ENCODE results near the gene MVB12B.

The MVB12B gene

DNA sequence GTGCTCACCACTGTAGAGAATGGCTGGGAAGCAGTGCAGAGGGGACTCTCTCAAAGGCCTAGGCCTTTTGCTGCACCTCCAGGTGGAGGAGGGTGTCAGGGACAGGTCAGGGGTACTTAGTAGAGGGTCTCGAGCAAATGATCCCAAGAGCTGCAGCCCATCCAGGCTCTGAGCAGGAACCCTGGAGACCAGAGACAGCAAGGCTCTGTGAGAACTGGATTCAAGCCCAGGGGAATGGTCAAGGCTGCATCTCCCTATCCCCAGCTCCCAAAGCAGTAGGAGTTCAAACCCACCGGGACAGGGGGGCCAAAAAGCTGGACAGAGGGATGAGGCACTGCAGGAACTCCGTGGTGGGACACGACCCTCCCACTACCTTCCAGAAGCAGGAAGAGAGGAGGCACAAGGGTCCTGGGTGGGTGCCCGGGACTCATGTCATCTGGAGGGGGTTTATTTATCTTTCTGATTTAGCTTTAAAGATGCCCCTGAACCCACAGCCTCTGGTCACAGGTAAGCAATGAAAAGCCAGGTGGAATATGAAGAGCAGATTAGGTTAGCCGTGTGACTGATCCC, 124.8 kb downstream of the MVB12B start:
- no peak for DNase-seq (ENCODE audit: low read depth in 3 of 3)

DNA sequence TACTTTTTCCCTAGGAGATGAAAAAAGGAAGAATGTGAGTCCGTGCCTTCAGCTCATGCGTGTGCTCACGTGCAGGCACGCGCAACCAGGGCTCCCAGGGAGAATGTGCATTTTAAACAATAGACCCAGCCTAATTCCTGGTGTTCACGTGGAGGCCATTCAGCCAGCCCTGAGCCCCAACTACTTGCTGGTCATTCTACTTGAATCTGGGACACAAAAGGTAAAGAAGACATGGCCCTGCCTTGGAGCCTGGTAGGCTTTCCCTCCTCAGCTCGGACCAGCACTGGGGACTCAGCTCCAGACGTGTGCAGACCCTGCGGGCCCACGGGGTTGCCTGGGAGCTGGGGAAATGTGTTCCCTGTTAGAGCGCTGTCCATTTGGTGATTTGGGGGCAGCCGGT, 125.5 kb downstream of the MVB12B start:
- DNase-seq (ENCODE audit: low read depth in 3 of 3): no peak

DNA sequence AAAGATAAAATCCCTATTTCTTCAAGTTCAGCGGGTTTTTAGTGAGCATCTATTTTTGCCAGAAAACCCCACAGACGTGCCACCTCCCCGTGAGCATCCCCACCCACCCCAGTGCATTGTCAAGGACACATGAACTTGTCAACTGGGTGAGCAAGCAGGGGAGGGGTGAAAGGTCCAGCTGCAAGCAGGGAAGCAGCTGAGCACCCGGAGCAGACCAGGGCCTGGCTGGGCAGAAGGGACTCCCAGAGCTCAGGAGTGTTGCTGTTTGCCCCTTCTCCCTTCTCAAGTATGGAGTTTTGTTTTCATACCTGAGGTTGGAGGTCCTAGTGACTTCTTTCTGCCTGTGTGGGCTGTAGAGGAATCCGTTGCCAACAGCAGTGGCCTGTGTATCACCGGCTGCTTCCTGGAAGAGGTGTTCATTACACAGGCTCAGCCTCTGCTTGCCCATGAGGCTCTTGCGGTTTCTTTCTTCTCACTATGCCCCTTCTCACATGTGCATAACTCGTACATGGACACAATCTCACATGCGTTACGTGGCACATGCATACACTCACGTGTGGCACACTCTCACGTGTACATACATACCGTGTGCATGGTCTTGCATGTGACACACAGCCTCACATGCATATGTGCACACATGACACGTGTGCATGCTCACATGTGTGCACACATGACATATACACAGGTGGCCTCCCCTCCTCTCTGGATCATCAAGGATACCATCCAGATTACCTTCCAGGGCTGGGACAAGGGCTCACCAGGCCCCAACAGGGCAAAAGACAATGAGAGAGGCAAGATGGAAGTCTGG, 126.7 kb downstream of the MVB12B start:
- DNase-seq (ENCODE audit: low read depth in 3 of 3): no peak

DNA sequence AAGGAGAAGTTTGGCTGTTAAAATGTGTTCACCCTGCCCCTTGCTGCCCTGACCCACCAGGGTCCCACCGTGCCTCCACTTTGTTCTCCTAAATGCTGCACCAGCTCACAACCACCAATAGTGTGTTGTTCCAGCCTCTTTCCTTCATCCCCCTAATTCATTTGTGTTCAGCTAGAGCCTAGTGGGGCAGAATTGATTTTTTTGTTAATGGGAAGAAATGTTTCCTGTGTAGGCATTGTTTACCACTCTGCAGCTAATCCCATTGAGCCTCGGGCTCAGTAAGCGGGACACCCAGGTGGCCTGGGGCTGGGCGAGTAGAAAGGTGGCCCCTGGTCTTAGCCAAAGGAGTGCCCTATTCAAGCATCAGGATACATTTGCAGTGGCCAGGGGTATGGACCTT, 127.6 kb downstream of the MVB12B start:
- DNase-seq (ENCODE audit: low read depth in 3 of 3): no peak

DNA sequence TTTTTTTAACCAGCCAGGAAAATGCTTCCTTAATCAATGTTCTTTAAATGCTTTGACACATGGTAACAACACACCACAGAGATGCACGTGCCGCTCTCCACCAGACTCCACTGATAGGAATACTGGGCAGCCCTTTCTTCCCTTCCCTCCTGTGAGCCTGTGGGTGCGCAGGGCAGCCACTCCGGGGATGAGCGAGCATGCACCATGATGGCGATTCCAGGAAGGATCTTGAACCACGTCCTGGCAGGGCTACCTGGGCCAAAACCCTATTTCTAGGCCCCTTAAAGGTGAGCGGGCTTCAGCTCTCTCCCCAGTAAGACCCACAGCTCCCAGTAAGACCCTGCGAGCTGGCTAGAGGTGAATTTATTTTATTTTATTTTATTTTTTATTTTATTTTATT, 128.2 kb downstream of the MVB12B start:
- DNase-seq (ENCODE audit: low read depth in 3 of 3): no peak

DNA sequence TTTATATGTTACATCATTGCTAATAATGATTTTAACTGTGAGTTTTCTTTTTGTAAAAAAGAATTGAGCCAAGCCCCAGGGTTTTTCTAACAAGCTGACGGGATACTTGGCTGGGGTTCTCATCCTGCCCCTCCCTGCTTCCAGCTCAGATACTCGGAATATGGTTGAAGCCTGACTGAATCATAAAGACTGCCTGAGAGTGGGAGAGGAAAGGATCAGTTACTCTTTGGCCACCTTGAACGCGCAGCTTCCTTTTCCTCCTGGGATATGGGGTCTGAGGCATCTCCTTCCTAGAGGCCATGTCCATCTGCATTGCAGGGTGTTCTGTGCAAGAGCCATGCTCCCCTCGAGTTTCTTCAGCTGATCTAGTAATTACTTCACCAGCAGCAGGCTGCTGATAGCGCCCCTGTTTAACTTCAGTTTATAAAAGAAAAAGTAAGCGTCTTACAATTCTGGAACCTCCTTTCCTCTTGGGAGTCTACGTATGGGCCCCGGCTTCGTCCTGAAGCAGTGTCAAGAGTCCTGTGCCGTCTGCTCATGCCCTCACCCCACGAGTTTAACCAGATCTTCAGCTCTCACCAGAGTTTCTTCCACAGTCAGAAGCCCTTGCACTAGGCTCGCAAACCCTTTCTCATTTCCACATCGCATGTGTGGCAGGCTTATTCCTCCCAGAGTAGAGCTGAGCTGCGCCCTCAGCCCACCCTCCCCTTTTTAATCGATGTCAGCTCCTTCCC, 130.0 kb downstream of the MVB12B start:
- DNase-seq (ENCODE audit: low read depth in 3 of 3): no peak

DNA sequence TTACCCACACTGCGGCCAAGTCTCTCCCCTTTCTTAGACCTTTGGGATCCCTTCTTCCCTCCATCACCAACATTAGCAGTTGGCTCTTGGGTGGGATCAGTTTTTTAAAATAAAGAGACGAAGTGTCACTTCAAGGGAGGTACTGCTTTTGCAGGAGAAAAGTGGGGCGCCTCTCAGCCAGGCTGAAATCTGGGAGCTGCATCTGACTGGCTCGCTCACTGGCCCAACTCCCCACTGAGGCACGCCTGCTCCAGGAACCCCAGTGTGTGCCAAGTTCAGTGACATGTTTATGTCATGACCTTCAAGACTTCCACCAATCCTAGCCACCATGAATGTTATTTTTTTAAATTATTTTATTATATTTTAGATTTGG, 130.5 kb downstream of the MVB12B start:
- no peak for DNase-seq (ENCODE audit: low read depth in 3 of 3)

DNA sequence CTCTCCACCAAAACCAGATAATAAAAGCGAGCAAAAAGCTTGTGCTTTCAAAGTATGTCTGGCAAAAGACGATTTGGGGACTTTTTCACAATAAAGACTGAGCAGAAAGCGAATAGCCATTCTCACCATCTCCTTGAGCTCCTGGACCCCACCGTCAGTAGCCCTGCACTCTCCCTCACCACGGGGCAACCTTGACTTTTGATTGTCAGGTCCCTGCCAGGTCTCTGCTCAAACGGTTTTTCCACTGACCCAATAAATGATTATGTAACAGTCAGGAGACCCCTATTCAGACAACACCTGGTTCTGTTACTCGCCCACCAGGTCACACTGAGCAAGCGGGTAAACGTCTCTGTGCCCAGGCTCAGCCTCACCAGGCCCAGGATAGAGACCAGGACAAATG, 131.3 kb downstream of the MVB12B start:
- DNase-seq (ENCODE audit: low read depth in 3 of 3): no peak

DNA sequence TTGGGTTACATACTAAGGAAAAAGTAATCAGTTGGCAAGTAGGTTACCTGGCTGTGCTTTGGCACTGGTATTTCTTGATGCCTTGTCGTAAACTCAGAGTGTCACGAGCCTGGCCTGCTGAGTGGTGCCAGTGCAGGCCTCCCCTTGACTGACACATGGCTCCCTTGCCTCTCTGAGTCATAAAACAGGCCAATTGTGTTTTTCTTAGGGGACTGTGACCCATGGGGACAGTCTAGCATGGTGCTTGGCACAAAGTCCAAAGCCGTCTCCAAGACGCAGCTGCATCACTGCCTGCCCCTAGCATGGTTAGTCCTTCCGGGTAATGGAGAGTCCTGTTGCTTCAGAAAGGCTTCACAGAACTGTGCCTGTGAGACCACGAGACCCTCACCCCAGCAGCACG, 132.5 kb downstream of the MVB12B start:
- DNase-seq (ENCODE audit: low read depth in 3 of 3): no peak

DNA sequence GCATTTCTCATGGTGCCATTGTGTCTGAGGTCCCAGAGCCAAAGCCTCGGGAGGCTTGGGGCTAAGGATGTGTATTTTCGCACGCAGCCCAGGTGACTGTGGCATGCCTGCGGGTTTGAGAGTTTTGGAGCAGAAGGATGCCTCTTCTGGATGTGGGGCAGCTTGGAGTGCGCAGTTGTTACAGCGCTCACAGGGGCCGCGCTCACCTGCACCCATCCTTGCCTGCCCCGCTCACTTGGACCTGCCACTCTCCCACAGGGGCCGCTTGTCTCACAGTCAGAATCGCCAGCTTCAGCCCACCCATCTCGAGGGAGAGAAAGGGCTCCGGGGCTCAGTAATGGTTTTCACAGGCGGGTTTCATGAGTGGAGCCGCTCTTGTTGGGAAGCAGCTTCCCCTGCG, 132.9 kb downstream of the MVB12B start:
- DNase-seq (ENCODE audit: low read depth in 3 of 3): no peak

DNA sequence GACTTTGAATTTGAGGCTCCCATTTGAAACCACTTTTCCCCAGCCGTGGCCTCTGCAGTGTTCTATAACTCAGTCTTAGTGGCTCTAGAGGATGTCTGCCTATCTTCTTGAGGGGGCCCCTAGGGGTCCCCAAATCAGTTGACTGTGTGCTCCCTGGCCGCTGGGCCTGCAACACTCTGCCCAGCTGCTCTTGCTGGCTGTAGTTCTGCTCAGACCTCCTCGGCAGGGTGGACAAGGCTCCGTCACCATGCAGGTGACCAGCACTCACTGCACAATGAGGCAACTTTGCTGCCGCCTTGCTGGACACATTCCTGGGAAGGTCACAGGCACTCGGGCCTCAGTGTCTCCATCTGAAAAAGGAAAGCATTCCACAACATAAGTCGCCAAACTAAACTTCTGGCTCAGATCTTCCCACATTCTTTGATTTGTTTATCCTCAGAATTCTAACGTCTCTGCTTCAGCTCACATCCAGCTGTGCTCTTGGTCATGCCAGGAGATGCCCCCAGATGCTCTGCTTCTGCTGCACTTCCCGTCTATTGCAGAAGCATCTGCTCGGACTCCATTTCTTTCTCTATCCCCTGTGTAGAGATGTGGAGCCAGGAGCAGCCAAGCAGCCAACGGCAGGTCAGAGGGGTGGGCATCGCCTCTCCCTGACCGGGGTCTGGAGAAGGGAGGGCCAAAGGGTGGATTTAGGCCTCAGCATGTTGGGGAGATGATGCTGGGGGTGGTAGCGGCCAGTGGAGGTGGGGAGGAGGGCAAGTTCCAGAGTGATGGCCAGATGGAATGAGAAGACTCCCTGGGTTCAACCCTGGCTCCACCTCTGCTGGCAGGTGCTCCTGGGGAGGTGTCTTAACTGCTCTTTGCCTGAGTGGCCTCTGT, 133.6 kb downstream of the MVB12B start:
- DNase-seq (ENCODE audit: low read depth in 3 of 3): no peak

DNA sequence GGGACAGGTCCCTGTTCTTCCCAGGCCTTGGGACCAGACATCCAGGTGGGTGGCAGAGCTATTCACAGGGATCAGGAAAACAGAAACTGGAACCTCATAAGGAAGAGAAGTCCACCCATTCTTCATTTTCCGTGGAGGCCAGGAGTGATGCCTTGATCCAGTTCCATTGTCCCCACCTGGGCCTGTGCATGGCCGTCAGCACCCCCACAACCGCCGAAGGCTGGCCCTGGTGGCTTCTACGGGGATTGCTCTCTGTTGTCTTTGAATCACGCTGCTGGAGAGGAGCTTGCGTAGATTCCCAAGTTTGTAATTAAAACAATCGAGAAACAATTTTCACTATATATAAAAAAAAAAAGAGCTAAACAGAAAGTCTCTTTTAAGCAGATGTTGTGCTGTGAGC, 134.4 kb downstream of the MVB12B start:
- no peak for DNase-seq (ENCODE audit: low read depth in 3 of 3)

DNA sequence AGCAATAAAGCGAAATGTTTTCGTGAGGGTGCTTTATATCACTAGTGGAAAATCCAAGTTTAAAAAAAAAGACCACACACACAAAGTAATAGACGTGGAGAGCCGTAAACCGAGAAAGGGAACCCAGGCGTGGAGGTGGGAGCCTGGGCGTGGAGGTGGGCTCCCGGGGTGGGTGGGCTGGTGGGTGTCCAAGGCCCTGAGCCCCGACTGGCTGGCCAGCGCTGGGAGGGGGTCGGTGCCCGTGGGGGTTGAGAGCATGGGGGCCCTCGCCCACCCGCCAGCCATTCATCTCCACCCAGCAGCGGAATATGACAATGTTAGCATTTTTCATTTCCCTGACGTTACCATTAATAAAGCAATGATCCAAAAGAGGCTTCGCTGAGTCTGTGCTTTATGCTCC, 135.0 kb downstream of the MVB12B start:
- DNase-seq (ENCODE audit: low read depth in 3 of 3): no peak

DNA sequence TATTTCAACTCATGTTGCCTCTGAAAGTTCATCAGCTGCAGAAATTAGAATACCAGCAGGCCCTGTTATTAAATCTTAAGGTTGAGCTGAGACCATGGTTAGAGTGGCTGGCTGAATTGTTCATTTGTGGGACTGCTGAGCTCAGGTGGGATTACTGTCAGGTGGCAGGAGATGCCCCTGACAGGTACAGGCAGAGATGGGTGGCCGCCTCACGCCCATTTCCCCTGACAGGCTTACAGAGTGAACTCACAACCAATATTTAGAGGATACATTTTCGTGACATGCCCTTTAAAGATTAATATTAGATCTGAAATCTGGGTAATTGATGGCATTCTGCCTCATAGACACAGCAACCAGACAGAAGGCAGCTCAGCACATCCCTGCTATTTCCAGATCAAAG, 136.0 kb downstream of the MVB12B start:
- no peak for DNase-seq (ENCODE audit: low read depth in 3 of 3)

DNA sequence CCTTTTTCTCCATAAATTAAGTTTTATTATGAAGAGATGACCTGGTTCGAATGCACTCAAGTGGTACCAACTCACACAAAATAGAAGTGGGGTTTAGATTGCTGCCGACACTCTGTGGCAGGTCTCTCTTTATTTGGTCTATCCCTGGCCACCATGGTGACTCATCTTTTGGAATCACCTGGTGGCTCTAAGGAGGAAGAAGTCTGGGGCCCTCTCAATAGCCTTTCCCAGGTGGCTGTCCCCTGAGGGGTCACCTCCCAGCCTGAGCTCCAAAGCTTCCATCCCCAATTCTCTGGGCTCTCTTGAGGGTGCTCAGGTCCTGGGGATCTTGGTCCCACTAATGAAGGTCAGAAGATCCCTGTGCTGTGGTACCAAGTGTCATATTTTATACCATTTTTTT, 136.8 kb downstream of the MVB12B start:
- no peak for DNase-seq (ENCODE audit: low read depth in 3 of 3)

DNA sequence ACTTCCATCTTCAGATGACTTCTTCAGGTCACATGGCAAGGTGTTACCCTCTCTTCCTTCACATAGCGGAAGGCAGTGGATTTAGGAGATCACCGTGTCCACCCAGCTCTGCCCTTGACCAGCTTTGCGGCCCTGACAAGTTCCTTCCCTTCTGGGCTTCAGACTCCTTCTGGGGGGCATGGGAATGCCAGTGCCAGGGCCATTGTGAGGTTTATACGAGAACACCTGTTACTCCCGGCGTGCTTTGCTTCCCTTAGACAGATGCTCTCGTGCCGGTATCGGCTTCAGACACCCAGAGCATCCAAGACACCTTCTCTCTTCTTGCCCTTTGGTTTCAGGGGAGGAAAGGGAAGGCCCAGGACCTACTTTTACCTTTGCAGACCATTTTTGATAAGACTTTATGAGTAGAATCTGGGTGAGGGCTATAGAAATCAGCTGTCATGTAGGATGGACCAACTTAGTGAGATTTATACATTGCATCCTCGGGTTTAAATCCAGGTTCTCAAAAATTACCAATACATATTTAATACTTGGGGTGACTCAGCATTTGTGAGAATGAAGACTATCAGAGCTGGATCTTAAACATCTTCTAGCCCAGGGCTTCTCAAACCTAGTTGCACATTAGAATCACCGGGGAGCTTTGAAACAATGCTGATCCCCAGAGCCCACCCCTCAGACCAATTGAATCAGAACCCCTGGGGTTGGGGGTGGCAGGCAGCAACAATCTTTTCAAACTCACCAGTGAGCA, 138.2 kb downstream of the MVB12B start:
- no peak for DNase-seq (ENCODE audit: low read depth in 3 of 3)

DNA sequence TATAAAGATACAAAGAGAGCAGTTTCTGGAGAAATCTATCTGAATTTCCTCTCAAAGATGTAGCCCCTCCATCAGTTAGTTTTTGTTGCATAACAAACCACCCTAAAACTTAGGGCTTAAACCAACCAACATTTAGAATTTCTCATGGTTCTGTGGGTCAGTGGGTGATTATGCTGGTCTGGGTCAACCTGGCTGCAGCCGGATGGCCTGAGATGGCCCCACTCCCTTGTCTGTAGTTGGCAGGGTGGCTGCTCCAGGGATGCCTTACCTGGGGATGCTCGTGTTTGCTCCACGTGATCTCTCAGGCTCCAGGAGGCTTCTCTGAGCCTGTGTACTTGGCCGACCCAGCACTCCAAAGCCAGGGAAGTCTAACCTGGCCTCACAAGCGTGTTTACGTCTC, 139.3 kb downstream of the MVB12B start:
- DNase-seq (ENCODE audit: low read depth in 3 of 3): no peak

DNA sequence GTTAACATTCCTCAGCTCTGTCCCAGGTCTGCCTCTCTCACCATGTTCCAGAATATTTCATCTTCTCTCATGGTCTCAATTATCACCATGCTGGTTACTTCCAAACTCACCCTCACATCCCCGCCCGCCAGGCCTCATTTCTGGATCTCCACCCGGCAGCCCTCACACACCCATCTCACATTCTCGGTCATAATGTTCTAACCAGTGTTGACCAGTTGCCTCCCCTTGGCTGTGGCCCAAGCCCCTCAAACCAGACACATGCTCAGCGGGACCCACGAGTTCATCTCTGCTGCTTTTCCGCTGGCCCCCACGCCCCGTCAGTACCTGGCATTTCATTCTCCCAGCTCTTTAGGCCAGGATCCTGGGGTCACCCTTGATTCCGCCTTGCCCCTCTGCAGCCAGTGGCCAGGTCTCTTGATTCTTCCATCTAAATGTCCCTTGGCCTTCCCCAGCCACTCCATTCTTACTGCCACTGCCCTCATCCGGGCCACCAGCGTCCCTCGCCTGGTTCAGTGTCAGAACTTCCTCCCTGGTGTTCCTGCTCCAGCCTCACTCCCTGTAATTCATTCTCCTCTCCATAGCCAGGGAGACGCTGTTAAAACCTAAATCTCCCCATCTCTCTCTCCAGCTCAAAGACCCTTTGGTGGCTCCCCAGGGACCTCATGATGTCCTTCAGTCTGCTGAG, 141.7 kb downstream of the MVB12B start:
- DNase-seq (ENCODE audit: low read depth in 3 of 3): no peak

DNA sequence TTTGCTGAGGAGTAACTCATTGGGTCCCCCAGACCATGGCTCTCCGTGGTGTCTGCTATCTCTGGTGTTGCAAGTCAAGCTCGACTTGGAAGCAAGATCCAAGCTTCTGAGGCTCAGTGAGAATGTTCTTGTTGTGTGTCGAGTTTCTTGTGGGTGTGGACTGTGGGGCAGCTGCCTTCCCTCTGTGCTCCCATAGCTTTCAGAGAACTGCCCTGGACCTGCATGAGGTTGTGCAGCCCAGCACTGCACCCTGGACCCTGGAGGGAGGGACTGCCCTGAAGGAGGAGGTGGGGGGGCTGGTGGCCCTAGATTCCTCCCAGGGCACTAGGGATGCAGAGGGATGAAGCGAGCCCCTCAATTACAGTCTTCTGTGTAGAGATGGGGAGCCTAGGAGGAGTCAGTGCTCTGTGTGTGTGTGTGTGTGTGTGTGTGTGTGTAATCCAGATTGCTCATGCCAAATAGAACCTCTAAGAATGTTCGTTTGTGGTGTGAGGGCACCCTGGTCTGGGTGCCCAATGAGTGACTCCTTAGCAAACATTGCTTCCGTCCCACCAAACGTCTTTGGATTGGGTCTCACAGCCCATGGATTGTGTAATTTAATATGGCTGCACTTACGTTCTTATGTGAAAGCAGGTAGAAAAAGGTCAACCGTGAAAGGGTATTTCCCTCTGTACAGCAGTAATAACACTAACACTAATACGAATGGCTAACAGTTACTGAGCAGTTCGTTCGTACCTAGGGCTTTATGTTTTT, 143.8 kb downstream of the MVB12B start:
- DNase-seq (ENCODE audit: low read depth in 3 of 3): no peak

DNA sequence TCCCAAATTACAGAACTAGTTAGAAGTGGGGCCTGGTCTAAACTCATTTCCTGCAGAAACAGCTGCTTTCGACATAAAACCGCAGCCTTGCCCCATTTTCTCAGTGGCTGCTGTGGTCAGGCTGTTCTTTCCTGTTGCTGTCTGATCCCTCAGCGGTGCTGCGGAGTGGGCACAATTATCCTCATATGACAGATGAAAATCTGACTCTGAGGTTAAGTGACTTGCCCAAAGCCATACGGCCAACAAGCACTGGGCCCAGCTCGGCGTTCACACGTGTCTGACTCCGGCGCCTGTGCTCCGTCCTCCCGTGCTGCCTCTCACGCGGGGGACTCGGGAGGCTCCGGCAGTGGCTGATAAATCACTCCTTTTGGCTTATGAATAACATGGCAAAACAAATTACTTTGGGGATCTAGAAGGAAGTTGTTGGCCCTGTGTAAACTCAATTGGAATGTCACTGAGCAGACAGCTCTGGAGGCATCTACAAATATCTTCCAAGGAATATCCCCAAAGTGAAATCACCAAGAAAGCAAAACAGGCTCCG, 144.5 kb downstream of the MVB12B start:
- peak; percentile 32 to 74 (median 47) for DNase-seq (ENCODE audit: low read depth in 3 of 3)

All from stimulated activated CD4-positive, alpha-beta T cell treated with anti-CD3 and anti-CD28 coated beads, TNF-alpha, amount 100 ng/mL, for 24 hours (primary cell).